Ishikawa (cell line): ENCODE results near the gene TMEM141.

Experiments
- CEBPB ChIP-seq: IDR thresholded peaks from 2 replicates; pipeline ENCODE4 v1.6.1; 2012
- CREB1 ChIP-seq: IDR thresholded peaks from 2 replicates; pipeline ENCODE4 v1.6.1; 2012; ENCODE audit warnings: low read depth
- EP300 ChIP-seq: IDR thresholded peaks from 2 replicates; pipeline ENCODE4 v1.6.1; 2012; ENCODE audit warnings: borderline replicate concordance
- FOXM1 ChIP-seq: IDR thresholded peaks from 2 replicates; pipeline ENCODE4 v1.6.1; 2012; ENCODE audit warnings: low read depth, borderline replicate concordance
- REST ChIP-seq: IDR thresholded peaks from 2 replicates; pipeline ENCODE4 v1.6.1; 2012; ENCODE audit warnings: low read depth, mild to moderate bottlenecking
- TAF1 ChIP-seq: IDR thresholded peaks from 2 replicates; pipeline ENCODE4 v1.6.1; 2012; ENCODE audit warnings: low read depth, mild to moderate bottlenecking
- YY1 ChIP-seq: IDR thresholded peaks from 2 replicates; pipeline ENCODE4 v1.6.1; 2012; ENCODE audit warnings: low read depth

GRCh38 chr9:136805207-136805740 is 14.1 kb downstream of the TMEM141 start:
- TF ChIP-seq EP300 (no peak), FOXM1 (no peak), CREB1 (no peak), YY1 (no peak), CEBPB (no peak), TAF1 (no peak), REST (no peak)
